Skin epidermis (tissue), 12 donors: ENCODE data around the gene AACS.
"Not testable (repeated sequence)": the region's sequence is repeated elsewhere in the genome, so short reads cannot be mapped to it uniquely, and the experiment has no call there.

Experiments
- H3K27ac ChIP-seq, 21 experiments: fragments of 200-600 bp; sonication (generic) in 11 of 21; one replicate each; pipeline ENCODE4 v1.5.0; 2020; ENCODE audit warnings: mild to moderate bottlenecking in 3 of 21, inconsistent platforms in 2 of 21, moderate library complexity in 2 of 21
- H3K4me3 ChIP-seq, 7 experiments: fragments of 200-600 bp; sonication (generic) in 2 of 7; one replicate each; pipeline ENCODE4 v1.5.0; 2020; ENCODE audit warnings: inconsistent platforms in 2 of 7, mild to moderate bottlenecking in 2 of 7, moderate library complexity in 1 of 7

The AACS gene

GRCh38 chr12:125141210-125141573 is 76.0 kb downstream of the AACS start:
- not testable (repeated sequence) for H3K27ac ChIP-seq, H3K4me3 ChIP-seq

- peak overlapping the region in 2 of 21 experiments; percentile 9 to 58 for H3K27ac ChIP-seq
- no peak overlapping the region for H3K4me3 ChIP-seq
Measured at GRCh38 chr12:125142601-125143000, 77.4 kb downstream of the AACS start.

GRCh38 chr12:125143491-125143890 is 78.3 kb downstream of the AACS start:
- Histone ChIP-seq H3K4me3 (no peak overlapping the region), H3K27ac (no peak overlapping the region)

DNA sequence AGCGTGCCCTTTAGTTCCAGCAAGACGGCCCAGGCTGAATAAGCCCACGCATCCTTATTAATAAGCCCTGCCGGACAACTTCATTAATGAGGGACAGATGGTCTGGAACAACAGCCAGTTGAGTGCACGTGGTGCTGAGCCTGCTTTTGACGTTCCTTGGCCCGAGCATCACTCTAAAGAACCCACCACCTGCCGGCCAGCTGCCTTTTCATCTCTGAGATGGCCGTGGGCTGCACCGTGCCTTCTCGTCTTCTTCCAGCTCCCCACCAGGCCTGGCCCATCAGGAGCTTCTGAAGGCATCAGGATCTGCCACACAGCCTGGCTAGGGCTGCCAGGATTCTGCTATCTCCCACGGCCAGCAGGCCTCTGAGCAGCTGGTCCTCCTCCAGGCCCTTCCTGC is 80.0 kb downstream of the AACS start:
- Histone ChIP-seq H3K27ac (no peak overlapping the region), H3K4me3 (no peak overlapping the region)

- no peak overlapping the region for H3K4me3 ChIP-seq
- H3K27ac ChIP-seq = peak overlapping the region in 1 of 21 experiments; percentile 35
Measured at GRCh38 chr12:125148316-125148715, 83.1 kb downstream of the AACS start.

DNA sequence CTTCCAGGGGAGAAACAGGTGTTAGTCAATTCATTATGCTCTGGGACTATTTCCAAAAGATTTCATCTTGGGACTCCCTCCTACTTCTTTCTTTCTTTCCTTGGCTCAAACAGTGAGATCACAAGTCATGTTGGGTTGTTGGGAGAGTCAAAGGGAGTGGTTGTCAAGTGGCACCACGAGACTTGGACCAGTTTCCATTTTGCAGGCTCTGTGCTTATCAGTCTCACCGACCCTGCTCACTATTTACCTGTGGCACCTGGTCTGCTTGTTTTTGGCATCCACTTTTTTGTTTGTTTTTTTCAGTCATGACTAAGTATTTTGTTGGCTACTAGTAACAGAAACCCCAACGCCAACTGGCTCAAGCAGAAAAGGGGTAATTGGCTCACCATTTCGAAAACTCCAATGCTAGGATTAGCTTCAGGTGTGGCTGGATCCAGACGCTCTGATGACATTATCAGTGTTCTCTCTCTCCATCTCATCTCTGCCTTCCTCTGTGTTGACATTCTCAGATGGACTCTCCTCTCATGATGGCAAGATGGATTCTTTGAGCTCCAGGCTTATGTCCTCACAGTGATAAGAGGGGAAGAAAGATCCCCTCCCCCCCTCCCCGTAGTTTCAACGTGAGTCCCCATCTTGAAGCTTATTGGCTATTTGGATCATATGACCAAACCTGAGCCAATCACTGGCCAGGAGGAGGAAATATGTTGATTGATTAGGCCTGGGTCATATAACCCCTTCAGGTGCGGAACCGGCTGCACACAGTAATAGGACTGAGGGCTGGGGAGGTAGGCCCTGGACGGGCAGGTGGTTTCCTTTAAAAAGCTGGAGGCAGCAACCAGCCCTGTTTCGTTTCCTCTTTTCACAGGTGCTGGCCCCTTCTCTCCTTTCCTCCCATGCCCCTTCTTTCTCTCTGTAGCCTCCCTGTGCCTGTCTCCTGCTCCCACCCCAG is 84.2 kb downstream of the AACS start:
- Histone ChIP-seq H3K4me3 (no peak overlapping the region), H3K27ac (no peak overlapping the region)

GRCh38 chr12:125151284-125151683 is 86.0 kb downstream of the AACS start:
- Histone ChIP-seq H3K4me3 (no peak overlapping the region), H3K27ac (no peak overlapping the region)

DNA sequence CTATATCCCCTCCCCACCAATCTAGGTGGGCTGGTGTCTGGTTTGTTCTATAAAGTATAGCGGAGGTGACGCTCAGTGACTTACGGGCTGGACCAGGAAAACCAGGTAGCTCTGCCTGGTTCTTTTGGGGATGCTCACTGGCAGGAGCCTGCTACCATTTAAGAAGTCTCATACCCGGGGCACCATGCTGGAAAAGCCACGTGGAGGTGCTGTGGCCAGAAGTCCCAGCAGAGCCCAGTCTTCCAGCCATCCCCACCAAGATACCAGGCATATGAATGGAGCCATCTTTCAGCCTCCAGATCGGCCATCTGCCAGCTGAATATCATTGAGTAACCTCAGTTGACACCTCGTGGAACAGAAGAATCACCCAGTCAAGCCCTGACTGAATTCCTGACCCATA is 87.2 kb downstream of the AACS start:
- no peak overlapping the region for H3K4me3 ChIP-seq
- no peak overlapping the region for H3K27ac ChIP-seq

DNA sequence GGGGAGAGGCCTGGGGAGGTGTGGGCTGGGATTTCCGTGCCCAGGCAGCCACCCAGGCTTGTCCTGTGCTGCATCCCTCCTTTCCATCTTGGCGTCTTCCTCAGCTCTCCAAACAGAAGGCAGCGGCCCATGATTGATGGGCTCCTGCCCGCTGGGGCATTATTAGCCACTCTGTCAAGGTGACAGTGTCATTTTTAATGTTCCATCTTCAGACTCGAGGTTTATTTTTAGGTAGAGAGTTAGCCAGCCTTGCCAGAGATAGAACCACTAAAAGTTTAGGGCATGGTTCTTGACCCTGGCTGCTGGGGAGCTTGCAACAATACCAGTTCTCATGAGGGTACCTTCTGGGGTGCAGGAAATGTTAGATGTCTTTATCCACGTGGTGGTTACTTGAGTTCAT is 90.1 kb downstream of the AACS start:
- no peak overlapping the region for H3K27ac ChIP-seq
- no peak overlapping the region for H3K4me3 ChIP-seq

DNA sequence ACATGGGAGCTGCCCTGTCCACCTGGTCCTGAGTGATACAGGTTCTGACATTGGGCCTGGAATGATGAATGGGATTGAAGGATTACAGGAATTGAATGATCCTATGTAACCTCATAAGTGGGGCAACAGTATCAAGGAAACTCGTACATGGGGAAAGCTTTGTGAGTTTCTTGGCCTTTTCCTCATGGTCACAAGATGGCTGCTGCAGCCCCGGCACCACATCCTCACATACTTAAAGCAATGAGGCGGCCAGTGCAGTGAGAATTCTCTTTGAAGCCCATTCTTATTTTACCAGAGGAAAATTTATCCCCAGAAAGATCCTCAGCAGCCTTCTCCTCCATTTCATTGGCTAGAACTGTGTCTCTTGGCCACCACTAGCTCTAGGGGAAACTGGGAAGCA is 91.9 kb downstream of the AACS start:
- Histone ChIP-seq H3K4me3 (no peak overlapping the region), H3K27ac (no peak overlapping the region)

- no peak overlapping the region for H3K27ac ChIP-seq
- no peak overlapping the region for H3K4me3 ChIP-seq
Measured at GRCh38 chr12:125159702-125160101, 94.5 kb downstream of the AACS start.

- Histone ChIP-seq H3K4me3 (no peak overlapping the region), H3K27ac (no peak overlapping the region)
Measured at GRCh38 chr12:125160281-125160955, 95.2 kb downstream of the AACS start.

DNA sequence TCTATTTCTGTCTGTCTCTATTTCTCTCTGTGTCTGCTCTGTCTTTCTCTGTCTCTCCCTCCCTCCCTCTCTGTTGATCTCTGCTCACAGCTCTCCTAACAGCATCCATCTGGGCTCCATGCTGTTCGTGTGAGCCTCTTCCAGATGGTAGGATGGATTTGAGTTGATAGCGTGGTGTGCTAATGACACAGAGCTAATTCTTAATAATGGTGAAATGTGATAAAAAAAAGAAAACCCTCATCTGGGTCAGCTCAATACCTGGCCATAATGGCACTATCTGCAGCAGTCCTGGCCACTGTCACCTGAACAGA is 96.4 kb downstream of the AACS start:
- Histone ChIP-seq H3K27ac (no peak overlapping the region), H3K4me3 (no peak overlapping the region)

GRCh38 chr12:125162489-125163028 is 97.3 kb downstream of the AACS start:
- Histone ChIP-seq H3K4me3 (no peak overlapping the region), H3K27ac (no peak overlapping the region)

DNA sequence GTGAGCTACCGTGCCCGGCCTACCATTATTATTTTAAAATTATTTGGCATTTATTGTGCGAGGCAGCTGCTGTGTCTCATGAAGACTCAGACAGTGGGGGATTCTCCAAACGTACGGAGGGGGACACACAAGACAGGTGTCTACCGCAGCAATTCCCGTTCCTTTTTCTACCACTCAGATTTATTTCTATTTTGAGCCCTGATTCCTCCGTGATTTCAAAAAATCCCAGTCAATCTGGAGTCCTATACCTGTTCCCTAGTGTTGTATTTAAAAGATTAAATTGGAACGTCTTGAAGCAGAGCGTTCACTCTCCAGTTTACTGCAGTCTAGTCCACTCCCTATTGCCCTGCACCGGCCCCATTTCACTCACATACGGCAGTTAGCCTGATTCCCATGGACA is 97.9 kb downstream of the AACS start:
- Histone ChIP-seq H3K4me3 (no peak overlapping the region), H3K27ac (no peak overlapping the region)

DNA sequence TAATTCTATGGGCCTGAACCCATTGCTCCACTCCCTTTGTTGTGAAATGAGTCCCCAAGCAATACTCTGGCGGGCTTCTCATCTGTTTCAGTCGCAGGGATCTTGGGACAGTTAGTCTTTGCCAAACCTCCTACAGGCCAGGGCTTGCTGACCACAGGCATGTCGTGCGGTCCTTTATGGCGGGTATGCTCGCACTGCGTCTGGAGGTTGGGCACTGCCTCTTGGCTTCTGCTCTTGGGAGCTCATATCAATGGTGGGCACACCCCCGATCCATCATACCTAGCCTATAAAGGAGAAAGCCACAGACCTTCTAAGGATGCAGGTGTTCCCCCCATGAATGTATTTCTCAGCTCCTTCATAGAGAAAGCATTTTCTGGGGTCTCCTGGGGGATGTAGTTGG is 99.3 kb downstream of the AACS start:
- Histone ChIP-seq H3K27ac (no peak overlapping the region), H3K4me3 (no peak overlapping the region)

- no peak overlapping the region for H3K27ac ChIP-seq
- no peak overlapping the region for H3K4me3 ChIP-seq
Measured at GRCh38 chr12:125166041-125166440, 100.8 kb downstream of the AACS start.

- Histone ChIP-seq H3K27ac (no peak overlapping the region), H3K4me3 (no peak overlapping the region)
Measured at GRCh38 chr12:125167658-125168057, 102.4 kb downstream of the AACS start.

DNA sequence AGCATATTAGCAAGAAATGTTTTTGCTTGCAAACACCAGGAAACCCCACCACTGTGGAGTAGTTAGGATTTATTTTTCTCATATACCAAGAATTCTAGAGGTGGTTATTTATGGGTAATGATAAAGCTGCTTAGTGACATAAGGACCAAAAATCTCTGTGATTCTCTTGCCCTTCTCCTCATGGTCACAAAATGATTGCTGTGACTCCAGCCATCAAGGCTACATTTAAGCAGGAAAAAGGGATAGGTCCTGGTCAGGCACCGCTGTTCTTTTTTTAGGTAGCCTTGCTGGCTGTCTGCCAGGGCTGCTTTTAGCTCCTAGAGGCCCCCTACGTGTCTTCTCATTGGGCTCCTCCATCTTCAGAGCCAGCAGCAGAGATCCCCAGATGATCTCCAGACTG is 104.2 kb downstream of the AACS start:
- H3K27ac ChIP-seq = no peak overlapping the region

DNA sequence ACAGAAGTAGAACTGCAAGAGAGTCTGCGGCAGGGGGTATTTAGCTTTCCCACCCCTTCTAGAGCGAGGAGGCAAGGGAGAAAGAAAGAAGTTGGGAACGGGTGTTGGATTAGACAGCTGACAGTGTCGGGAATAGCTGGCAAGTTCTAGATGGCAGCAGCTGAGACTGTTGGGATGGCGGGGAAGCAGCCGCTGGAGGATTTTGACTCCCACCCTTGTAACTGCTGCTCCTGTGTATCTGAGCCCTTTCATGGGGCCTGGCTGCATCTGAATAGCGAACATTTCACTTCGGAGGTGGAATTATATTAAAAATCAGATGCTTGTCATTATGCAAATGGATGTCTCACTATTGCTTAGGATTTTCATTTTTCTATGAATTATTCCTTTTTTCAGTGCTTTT is 104.6 kb downstream of the AACS start:
- H3K4me3 ChIP-seq = no peak overlapping the region
- H3K27ac ChIP-seq = no peak overlapping the region

More for the DNA sequence above, 104.2 kb downstream of the AACS start:
- H3K4me3 ChIP-seq = no peak overlapping the region

GRCh38 chr12:125171267-125171666 is 106.0 kb downstream of the AACS start:
- H3K4me3 ChIP-seq = no peak overlapping the region
- H3K27ac ChIP-seq = no peak overlapping the region
